Activated CD4-positive, alpha-beta T cell treated with anti-CD3 and anti-CD28 coated beads for 36 hours (primary cell): Measurements from ENCODE around the gene FHIT. TPM values are rescaled to one million over a fixed set of nuclear protein-coding genes. Genes with fewer than 3 reads are reported as not detected.

Experiments used
- ATAC-seq: fragments of 200-7000 bp; cut with Tn5 transposase; one replicate; pipeline ENCODE4 v1.10.0; 2021; ENCODE audit warnings: mild to moderate bottlenecking, moderate library complexity
- CTCF ChIA-PET: fragments of 350-600 bp; sonication (Branson Sonifier 250); formaldehyde crosslinking; loops from one replicate; lab custom pipeline; 2021; ENCODE audit warnings: antibody characterized with exemption; lab: Charles Lee
- POLR2A ChIA-PET: fragments of 350-600 bp; sonication (Branson Sonifier 250); formaldehyde crosslinking; loops from one replicate; lab custom pipeline; 2021; ENCODE audit warnings: antibody characterized with exemption, inconsistent platforms; lab: Charles Lee
- DNase-seq: peaks from one replicate; pipeline ENCODE4 v3.0.0-alpha.2; 2020
- H3K27ac Mint-ChIP-seq: one replicate; pipeline ENCODE4 v1.8.0; 2021; ENCODE audit warnings: mixed read lengths
- H3K27me3 Mint-ChIP-seq: one replicate; pipeline ENCODE4 v1.8.0; 2021; ENCODE audit warnings: mixed read lengths
- H3K36me3 Mint-ChIP-seq: one replicate; pipeline ENCODE4 v1.8.0; 2021; ENCODE audit warnings: low read depth, mixed read lengths
- H3K4me1 Mint-ChIP-seq: one replicate; pipeline ENCODE4 v1.8.0; 2021; ENCODE audit warnings: mixed read lengths
- H3K4me3 Mint-ChIP-seq: one replicate; pipeline ENCODE4 v1.8.0; 2021; ENCODE audit warnings: mild to moderate bottlenecking, moderate library complexity, mixed read lengths
- H3K9me3 Mint-ChIP-seq: one replicate; pipeline ENCODE4 v1.8.0; 2021; ENCODE audit warnings: low read depth, mixed read lengths
- intact Hi-C, 2 experiments: fragments of 100-400 bp; cut with DNase I in 1 of 2; cut with micrococcal nuclease in 1 of 2; formaldehyde crosslinking; loops; one replicate each; pipeline versions ENCODE4 v1.14.2 to v1.15.1; 2022 to 2024; cut with DNase I, micrococcal nuclease
- total RNA-seq, 2 experiments: library from RNA; stranded (reverse); gene quantifications; one replicate each; pipeline ENCODE4 v1.2.3, GENCODE V29; 2021

The FHIT gene
- total RNA-seq, 2 experiments from 2014 or later = 10.2 to 13.1 TPM

- H3K4me1 Mint-ChIP-seq = peaks cover 28% of the 10 kb centered on the region
- peak overlapping the region; percentile 44 for H3K27ac Mint-ChIP-seq
- ChIA-PET CTCF (interaction anchor here (1.5 kb wide), 1 partner anchor 10 kb away, joined by 4 read pairs; no protein-coding TSS in a partner anchor), POLR2A (no interaction called here)
- H3K27me3 Mint-ChIP-seq = no peaks in the 10 kb centered on the region
- peaks cover 4% of the 10 kb centered on the region for H3K9me3 Mint-ChIP-seq
- ATAC-seq = no peak
- H3K4me3 Mint-ChIP-seq = no peak overlapping the region
- no peak for DNase-seq
- intact Hi-C loops = loop anchor here in 1 of 2 experiments (5.0 kb wide), 2 partner anchors 499 to 979 kb away; no protein-coding TSS in a partner anchor
- peaks cover 2% of the 10 kb centered on the region for H3K36me3 Mint-ChIP-seq
These were observed 884.8 kb downstream of the FHIT start for GRCh38 chr3:60366486-60366885.

GRCh38 chr3:60365360-60365759, 885.9 kb downstream of the FHIT start:
- ChIA-PET CTCF (no interaction called here), POLR2A (no interaction called here)
- intact Hi-C loops = loop anchor here in 1 of 2 experiments (1.0 to 5.0 kb wide), 4 partner anchors 173 to 978 kb away; no protein-coding TSS in a partner anchor
- no peaks in the 10 kb centered on the region for H3K27me3 Mint-ChIP-seq
- peaks cover 28% of the 10 kb centered on the region for H3K4me1 Mint-ChIP-seq
- ATAC-seq = peak; percentile 81
- DNase-seq = no peak
- H3K36me3 Mint-ChIP-seq = peaks cover 2% of the 10 kb centered on the region
- H3K27ac Mint-ChIP-seq = no peak overlapping the region
- H3K4me3 Mint-ChIP-seq = no peak overlapping the region
- peaks cover 4% of the 10 kb centered on the region for H3K9me3 Mint-ChIP-seq

DNA sequence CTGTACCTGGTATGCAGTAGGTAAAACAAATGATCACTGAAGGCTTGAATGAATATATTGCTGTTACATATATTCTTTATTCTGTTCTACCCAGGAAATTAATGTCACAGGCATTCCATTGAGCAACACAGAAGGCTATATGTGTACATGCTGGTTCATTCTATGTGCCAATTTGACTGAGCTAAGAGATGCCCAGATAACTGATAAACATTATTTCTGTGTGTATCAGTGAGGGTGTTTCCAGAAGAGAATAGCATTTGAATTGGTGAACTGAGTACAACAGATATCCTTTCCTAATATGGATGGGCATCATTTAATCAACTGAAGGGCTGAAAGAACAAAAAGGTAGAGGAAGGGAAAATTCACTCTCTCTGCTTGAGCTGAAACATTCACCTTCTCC, 886.8 kb downstream of the FHIT start:
- peaks cover 2% of the 10 kb centered on the region for H3K36me3 Mint-ChIP-seq
- H3K4me3 Mint-ChIP-seq = no peak overlapping the region
- H3K27me3 Mint-ChIP-seq = no peaks in the 10 kb centered on the region
- intact Hi-C loops = loop anchor here in 1 of 2 experiments (2.0 kb wide), 1 partner anchor 278 kb away; no protein-coding TSS in a partner anchor
- ChIA-PET CTCF (interaction anchor here (0.9 kb wide), 1 partner anchor 64 kb away, joined by 3 read pairs; no protein-coding TSS in a partner anchor), POLR2A (interaction anchor here (0.6 kb wide), 1 partner anchor 316 kb away, joined by 3 read pairs; no protein-coding TSS in a partner anchor)
- DNase-seq (no peak), ATAC-seq (no peak)
- no peak overlapping the region for H3K27ac Mint-ChIP-seq
- peaks cover 1% of the 10 kb centered on the region for H3K9me3 Mint-ChIP-seq
- H3K4me1 Mint-ChIP-seq = peaks cover 28% of the 10 kb centered on the region

DNA sequence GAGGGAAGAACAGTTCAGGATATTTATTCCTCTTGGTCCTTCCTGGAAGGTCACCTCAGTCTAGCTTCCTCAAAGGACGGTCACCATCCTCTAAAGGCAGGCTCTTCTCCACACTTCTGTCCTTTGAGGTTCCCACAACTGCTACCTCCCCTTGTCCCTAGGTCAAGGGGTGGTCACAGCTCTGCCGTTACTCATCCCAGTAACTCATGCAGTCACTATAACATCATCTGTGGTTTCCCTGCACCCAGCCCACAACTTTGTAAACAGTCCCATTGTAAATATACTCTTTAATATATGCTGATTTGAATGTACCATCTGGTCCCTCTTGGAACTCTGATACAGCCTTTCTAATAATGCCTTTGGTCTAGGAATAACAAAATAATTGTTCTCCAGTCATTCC, 887.4 kb downstream of the FHIT start:
- H3K36me3 Mint-ChIP-seq = peaks cover 2% of the 10 kb centered on the region
- H3K27me3 Mint-ChIP-seq = no peaks in the 10 kb centered on the region
- peak; percentile 27 for DNase-seq
- H3K4me3 Mint-ChIP-seq = no peak overlapping the region
- H3K27ac Mint-ChIP-seq = peak overlapping the region; percentile 12
- intact Hi-C loops = loop anchor here in 1 of 2 experiments (2.0 kb wide), 1 partner anchor 277 kb away; no protein-coding TSS in a partner anchor
- peak; percentile 74 for ATAC-seq
- ChIA-PET POLR2A (no interaction called here), CTCF (interaction anchor here (0.9 to 1.0 kb wide), 2 partner anchors 65 to 260 kb away, joined by 3 read pairs; no protein-coding TSS in a partner anchor)
- peaks cover 28% of the 10 kb centered on the region for H3K4me1 Mint-ChIP-seq
- H3K9me3 Mint-ChIP-seq = peaks cover 1% of the 10 kb centered on the region

DNA sequence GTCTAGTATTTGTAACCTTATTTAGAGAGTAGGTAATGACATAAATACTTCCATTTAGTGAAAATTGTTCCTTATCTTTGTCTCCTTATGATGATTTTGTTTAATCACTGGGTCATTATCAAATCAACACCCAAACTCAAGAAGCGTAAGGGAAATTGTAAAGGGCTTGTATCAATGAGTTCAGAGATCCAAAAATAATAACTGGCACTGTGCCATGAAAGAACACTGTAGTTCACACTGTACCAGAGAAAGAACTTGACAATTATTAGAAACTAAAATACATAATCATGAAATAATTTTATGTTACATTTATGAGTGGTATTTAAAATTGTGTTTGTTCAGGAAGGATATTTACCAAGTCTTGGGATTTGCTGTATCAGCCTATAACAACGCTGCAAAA, 895.4 kb downstream of the FHIT start:
- H3K4me1 Mint-ChIP-seq = no peaks in the 10 kb centered on the region
- POLR2A ChIA-PET = no interaction called here
- CTCF ChIA-PET = no interaction called here
- H3K9me3 Mint-ChIP-seq = peaks cover 2% of the 10 kb centered on the region
- H3K4me3 Mint-ChIP-seq = no peak overlapping the region
- intact Hi-C loops = no loop called here
- no peak for DNase-seq
- no peak for ATAC-seq
- no peaks in the 10 kb centered on the region for H3K36me3 Mint-ChIP-seq
- no peak overlapping the region for H3K27ac Mint-ChIP-seq
- H3K27me3 Mint-ChIP-seq = no peaks in the 10 kb centered on the region

DNA sequence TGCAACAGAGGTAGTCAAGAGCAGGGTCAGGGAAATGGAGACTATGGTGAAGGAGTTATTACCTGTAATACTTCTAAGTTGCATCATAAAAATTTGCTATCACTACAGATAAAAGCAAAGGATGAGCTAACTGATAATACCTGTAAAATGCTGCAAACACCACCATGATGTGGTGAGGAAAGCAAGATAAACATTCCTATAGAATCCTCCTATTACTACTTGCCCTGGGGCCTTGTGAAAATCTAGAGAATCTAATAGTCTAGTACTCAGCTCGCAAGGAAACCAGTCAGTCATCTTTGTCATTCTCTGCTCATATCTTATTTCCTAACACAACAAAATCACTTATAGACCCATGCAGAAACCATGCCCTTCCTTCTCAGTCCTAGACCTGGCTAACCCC, 899.8 kb downstream of the FHIT start:
- Mint-ChIP-seq H3K4me1 (no peaks in the 10 kb centered on the region), H3K4me3 (no peak overlapping the region), H3K36me3 (no peaks in the 10 kb centered on the region), H3K27ac (no peak overlapping the region), H3K9me3 (no peaks in the 10 kb centered on the region), H3K27me3 (no peaks in the 10 kb centered on the region)
- intact Hi-C loops = no loop called here
- CTCF ChIA-PET = interaction anchor here (0.8 kb wide), 1 partner anchor 25 kb away, joined by 3 read pairs; no protein-coding TSS in a partner anchor
- DNase-seq = no peak
- POLR2A ChIA-PET = no interaction called here
- no peak for ATAC-seq

- DNase-seq (no peak), ATAC-seq (no peak)
- H3K36me3 Mint-ChIP-seq = no peaks in the 10 kb centered on the region
- intact Hi-C loops = no loop called here
- ChIA-PET CTCF (no interaction called here), POLR2A (no interaction called here)
- no peak overlapping the region for H3K4me3 Mint-ChIP-seq
- H3K27ac Mint-ChIP-seq = no peak overlapping the region
- H3K9me3 Mint-ChIP-seq = no peaks in the 10 kb centered on the region
- no peaks in the 10 kb centered on the region for H3K27me3 Mint-ChIP-seq
- no peaks in the 10 kb centered on the region for H3K4me1 Mint-ChIP-seq
These were observed 906.9 kb downstream of the FHIT start for GRCh38 chr3:60344340-60344739.

DNA sequence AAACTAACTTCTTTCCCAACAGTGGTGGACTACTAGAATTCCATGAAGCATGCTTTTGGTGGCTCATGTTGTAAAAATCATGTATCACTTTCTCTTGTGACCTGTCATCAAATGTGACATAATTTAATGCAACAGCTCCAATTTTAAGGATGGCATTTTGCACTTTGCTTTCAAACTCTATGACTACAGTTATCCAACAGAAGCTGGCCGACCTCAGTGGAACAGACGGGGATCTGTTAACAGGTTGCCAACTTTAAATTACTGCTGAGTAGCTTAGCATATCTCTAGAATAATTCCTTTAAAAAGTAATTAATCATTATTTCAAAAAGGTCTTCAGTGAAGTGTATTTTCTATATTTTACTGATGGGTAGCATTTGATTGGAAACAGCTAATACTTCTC, 907.4 kb downstream of the FHIT start:
- no peak for ATAC-seq
- POLR2A ChIA-PET = no interaction called here

GRCh38 chr3:60339304-60339703, 911.9 kb downstream of the FHIT start:
- ATAC-seq (no peak), DNase-seq (no peak)
- H3K4me1 Mint-ChIP-seq = no peaks in the 10 kb centered on the region
- intact Hi-C loops = no loop called here
- H3K27me3 Mint-ChIP-seq = no peaks in the 10 kb centered on the region
- no peak overlapping the region for H3K27ac Mint-ChIP-seq
- H3K9me3 Mint-ChIP-seq = no peaks in the 10 kb centered on the region
- no peaks in the 10 kb centered on the region for H3K36me3 Mint-ChIP-seq
- H3K4me3 Mint-ChIP-seq = no peak overlapping the region
- ChIA-PET POLR2A (no interaction called here), CTCF (no interaction called here)

More for the DNA sequence above, 907.4 kb downstream of the FHIT start:
- no peaks in the 10 kb centered on the region for H3K27me3 Mint-ChIP-seq
- no peak for DNase-seq
- no peaks in the 10 kb centered on the region for H3K9me3 Mint-ChIP-seq
- no peak overlapping the region for H3K27ac Mint-ChIP-seq
- intact Hi-C loops = no loop called here
- CTCF ChIA-PET = no interaction called here
- H3K4me1 Mint-ChIP-seq = no peaks in the 10 kb centered on the region
- H3K36me3 Mint-ChIP-seq = no peaks in the 10 kb centered on the region
- H3K4me3 Mint-ChIP-seq = no peak overlapping the region

- Mint-ChIP-seq H3K36me3 (no peaks in the 10 kb centered on the region), H3K4me1 (peaks cover 5% of the 10 kb centered on the region), H3K27me3 (no peaks in the 10 kb centered on the region), H3K4me3 (no peak overlapping the region), H3K27ac (no peak overlapping the region), H3K9me3 (no peaks in the 10 kb centered on the region)
- DNase-seq (no peak), ATAC-seq (no peak)
- ChIA-PET POLR2A (no interaction called here), CTCF (no interaction called here)
- intact Hi-C loops = no loop called here
These were observed 913.8 kb downstream of the FHIT start for GRCh38 chr3:60337421-60337820.

- ChIA-PET CTCF (no interaction called here), POLR2A (no interaction called here)
- Mint-ChIP-seq H3K9me3 (no peaks in the 10 kb centered on the region), H3K36me3 (no peaks in the 10 kb centered on the region), H3K4me1 (peaks cover 5% of the 10 kb centered on the region), H3K27ac (no peak overlapping the region), H3K4me3 (no peak overlapping the region), H3K27me3 (no peaks in the 10 kb centered on the region)
- ATAC-seq (no peak), DNase-seq (no peak)
- intact Hi-C loops = no loop called here
These were observed 915.2 kb downstream of the FHIT start for GRCh38 chr3:60336061-60336460.

GRCh38 chr3:60333710-60334109, 917.5 kb downstream of the FHIT start:
- POLR2A ChIA-PET = no interaction called here

More at GRCh38 chr3:60333710-60334109, 917.5 kb downstream of the FHIT start:
- no peak overlapping the region for H3K4me3 Mint-ChIP-seq
- peaks cover 5% of the 10 kb centered on the region for H3K4me1 Mint-ChIP-seq
- H3K9me3 Mint-ChIP-seq = no peaks in the 10 kb centered on the region
- H3K36me3 Mint-ChIP-seq = no peaks in the 10 kb centered on the region
- no peak for DNase-seq
- no peak for ATAC-seq
- no peak overlapping the region for H3K27ac Mint-ChIP-seq
- intact Hi-C loops = no loop called here
- CTCF ChIA-PET = no interaction called here
- no peaks in the 10 kb centered on the region for H3K27me3 Mint-ChIP-seq
